CD8-positive, alpha-beta memory T cell (primary cell): ENCODE results near the gene BCL2L13. TPM values are rescaled to one million over a fixed set of nuclear protein-coding genes. Genes with fewer than 3 reads are reported as not detected.

Source experiments
- CTCF ChIA-PET: fragments of 350-600 bp; sonication (Branson Sonifier 250); formaldehyde crosslinking; loops from one replicate; lab custom pipeline; 2021; ENCODE audit warnings: antibody characterized with exemption; lab: Charles Lee
- POLR2A ChIA-PET: fragments of 350-600 bp; sonication (Branson Sonifier 250); formaldehyde crosslinking; loops from one replicate; lab custom pipeline; 2021; ENCODE audit warnings: antibody characterized with exemption; lab: Charles Lee
- DNase-seq, 5 donors: peaks; one replicate each; pipeline versions ENCODE4 v3.0.0 to v3.0.0-alpha.2; 2020 to 2022; ENCODE audit warnings: mixed read lengths in 1 of 5
- H3K27ac ChIP-seq: one replicate; pipeline ENCODE4 v1.7.0; 2013; ENCODE audit warnings: low read depth, mild to moderate bottlenecking, low read length, moderate library complexity
- H3K27me3 ChIP-seq: 2 replicates; pipeline ENCODE4 v1.7.0; 2013; ENCODE audit warnings: low read length, mild to moderate bottlenecking; ENCODE audit not compliant: insufficient read depth, poor library complexity, severe bottlenecking
- H3K36me3 ChIP-seq: 2 replicates; pipeline ENCODE4 v1.7.0; 2013; ENCODE audit warnings: mild to moderate bottlenecking, low read length, moderate library complexity; ENCODE audit not compliant: insufficient read depth
- H3K4me1 ChIP-seq: 2 replicates; pipeline ENCODE4 v1.7.0; 2013; ENCODE audit warnings: mild to moderate bottlenecking, low read length, moderate library complexity; ENCODE audit not compliant: insufficient read depth
- H3K4me3 ChIP-seq: 2 replicates; pipeline ENCODE4 v1.7.0; 2013; ENCODE audit warnings: mild to moderate bottlenecking, low read length
- H3K9me3 ChIP-seq: 2 replicates; pipeline ENCODE4 v1.7.0; 2013; ENCODE audit warnings: mild to moderate bottlenecking, low read length
- H3K27ac Mint-ChIP-seq, 8 donors: one replicate each; pipeline ENCODE4 v1.8.0; 2020 to 2021; ENCODE audit warnings: mixed read lengths in 8 of 8, mild to moderate bottlenecking in 6 of 8, inconsistent platforms in 3 of 8, moderate library complexity in 3 of 8
- H3K27me3 Mint-ChIP-seq, 2 donors: one replicate each; pipeline ENCODE4 v1.8.0; 2020 to 2021; ENCODE audit warnings: mixed read lengths in 2 of 2, mild to moderate bottlenecking in 1 of 2, moderate library complexity in 1 of 2
- H3K36me3 Mint-ChIP-seq, 3 donors: one replicate each; pipeline ENCODE4 v1.8.0; 2020 to 2021; ENCODE audit warnings: mixed read lengths in 3 of 3, inconsistent platforms in 1 of 3, mild to moderate bottlenecking in 1 of 3
- H3K4me1 Mint-ChIP-seq, 3 donors: one replicate each; pipeline ENCODE4 v1.8.0; 2020 to 2021; ENCODE audit warnings: mixed read lengths in 3 of 3, inconsistent platforms in 1 of 3, mild to moderate bottlenecking in 1 of 3
- H3K4me3 Mint-ChIP-seq, 7 donors: one replicate each; pipeline ENCODE4 v1.8.0; 2020 to 2021; ENCODE audit warnings: mixed read lengths in 7 of 7, mild to moderate bottlenecking in 6 of 7, moderate library complexity in 4 of 7, inconsistent platforms in 2 of 7
- H3K9me3 Mint-ChIP-seq, 5 donors: one replicate each; pipeline ENCODE4 v1.8.0; 2020 to 2022; ENCODE audit warnings: mixed read lengths in 5 of 5, mild to moderate bottlenecking in 3 of 5, moderate library complexity in 2 of 5, inconsistent platforms in 1 of 5
- polyA plus RNA-seq: library from polyadenylated mRNA; unstranded; fragments of 300-500 nt; fragmentation: Illumina TruSeq; gene quantifications from one replicate; pipeline ENCODE4 v1.2.3, GENCODE V29; 2021
- total RNA-seq, 2 experiments: library from RNA; stranded (reverse); gene quantifications; one replicate each; pipeline ENCODE4 v1.2.3, GENCODE V29; 2021

The BCL2L13 gene
- total and polyA plus RNA-seq, 3 experiments from 2014 or later: 39.8 to 41.1 (median 40.1) TPM

GRCh38 chr22:17601031-17601430 lies 37.5 kb upstream of the BCL2L13 start:
- Mint-ChIP-seq H3K4me3 (no peak overlapping the region), H3K36me3 (peaks cover 18 to 70% (median 23%) of the 10 kb centered on the region in 3 donors), H3K27ac (peak overlapping the region in 3 of 8 donors; percentile 6 to 82 (median 45)), H3K27me3 (no peaks in the 10 kb centered on the region), H3K9me3 (no peaks in the 10 kb centered on the region), H3K4me1 (peaks cover 4 to 20% (median 15%) of the 10 kb centered on the region in 3 donors)
- Histone ChIP-seq H3K36me3 (peaks cover 38% of the 10 kb centered on the region), H3K27me3 (no peaks in the 10 kb centered on the region), H3K9me3 (no peaks in the 10 kb centered on the region), H3K27ac (no peak overlapping the region), H3K4me3 (no peak overlapping the region), H3K4me1 (no peaks in the 10 kb centered on the region)
- CTCF ChIA-PET: no interaction called here
- POLR2A ChIA-PET: no interaction called here
- DNase-seq: no peak

GRCh38 chr22:17603668-17604067 lies 34.9 kb upstream of the BCL2L13 start:
- ChIA-PET CTCF (no interaction called here), POLR2A (no interaction called here)
- Mint-ChIP-seq H3K27me3 (no peaks in the 10 kb centered on the region), H3K36me3 (peaks cover 5 to 52% (median 9%) of the 10 kb centered on the region in 3 donors), H3K4me3 (no peak overlapping the region), H3K4me1 (peaks cover 6 to 22% (median 15%) of the 10 kb centered on the region in 3 donors), H3K27ac (peak overlapping the region in 1 of 8 donors; percentile 83), H3K9me3 (no peaks in the 10 kb centered on the region)
- peaks cover 25% of the 10 kb centered on the region for H3K36me3 ChIP-seq
- no peaks in the 10 kb centered on the region for H3K9me3 ChIP-seq
- H3K27ac ChIP-seq: no peak overlapping the region
- H3K4me1 ChIP-seq: no peaks in the 10 kb centered on the region
- H3K27me3 ChIP-seq: no peaks in the 10 kb centered on the region
- no peak for DNase-seq
- H3K4me3 ChIP-seq: no peak overlapping the region

GRCh38 chr22:17606496-17606895 lies 32.1 kb upstream of the BCL2L13 start:
- no peaks in the 10 kb centered on the region for H3K9me3 Mint-ChIP-seq
- POLR2A ChIA-PET: no interaction called here
- peaks cover 21% of the 10 kb centered on the region for H3K36me3 ChIP-seq
- no peak overlapping the region for H3K27ac Mint-ChIP-seq
- no peak overlapping the region for H3K27ac ChIP-seq
- CTCF ChIA-PET: no interaction called here
- no peak overlapping the region for H3K4me3 ChIP-seq
- peaks cover 10 to 27% (median 17%) of the 10 kb centered on the region in 3 donors for H3K4me1 Mint-ChIP-seq
- H3K9me3 ChIP-seq: no peaks in the 10 kb centered on the region
- H3K4me3 Mint-ChIP-seq: no peak overlapping the region
- no peaks in the 10 kb centered on the region for H3K4me1 ChIP-seq
- H3K27me3 Mint-ChIP-seq: no peaks in the 10 kb centered on the region
- no peak for DNase-seq
- no peaks in the 10 kb centered on the region for H3K27me3 ChIP-seq
- H3K36me3 Mint-ChIP-seq: peaks cover 4 to 42% (median 5%) of the 10 kb centered on the region in 3 donors

- Histone ChIP-seq H3K9me3 (no peaks in the 10 kb centered on the region), H3K27ac (no peak overlapping the region), H3K4me3 (no peak overlapping the region), H3K4me1 (no peaks in the 10 kb centered on the region), H3K36me3 (peaks cover 34% of the 10 kb centered on the region), H3K27me3 (no peaks in the 10 kb centered on the region)
- H3K9me3 Mint-ChIP-seq: no peaks in the 10 kb centered on the region
- no peak for DNase-seq
- no peak overlapping the region for H3K4me3 Mint-ChIP-seq
- H3K36me3 Mint-ChIP-seq: peaks cover 4 to 54% (median 11%) of the 10 kb centered on the region in 3 donors
- no peak overlapping the region for H3K27ac Mint-ChIP-seq
- POLR2A ChIA-PET: no interaction called here
- no peaks in the 10 kb centered on the region for H3K27me3 Mint-ChIP-seq
- CTCF ChIA-PET: no interaction called here
- H3K4me1 Mint-ChIP-seq: peaks cover 15 to 39% (median 19%) of the 10 kb centered on the region in 3 donors
These were observed 30.6 kb upstream of the BCL2L13 start for GRCh38 chr22:17607891-17608521.

GRCh38 chr22:17612057-17612456 lies 26.5 kb upstream of the BCL2L13 start:
- Mint-ChIP-seq H3K4me1 (peaks cover 14 to 27% (median 16%) of the 10 kb centered on the region in 3 donors), H3K4me3 (no peak overlapping the region), H3K36me3 (peaks cover 4 to 60% (median 13%) of the 10 kb centered on the region in 3 donors), H3K27me3 (no peaks in the 10 kb centered on the region), H3K27ac (peak overlapping the region in 3 of 8 donors; percentile 32 to 73 (median 66)), H3K9me3 (no peaks in the 10 kb centered on the region)
- ChIA-PET POLR2A (no interaction called here), CTCF (no interaction called here)
- H3K36me3 ChIP-seq: peaks cover 36% of the 10 kb centered on the region
- H3K4me1 ChIP-seq: no peaks in the 10 kb centered on the region
- no peak for DNase-seq
- H3K27ac ChIP-seq: no peak overlapping the region
- H3K27me3 ChIP-seq: no peaks in the 10 kb centered on the region
- no peaks in the 10 kb centered on the region for H3K9me3 ChIP-seq
- no peak overlapping the region for H3K4me3 ChIP-seq

GRCh38 chr22:17613280-17613679 lies 25.3 kb upstream of the BCL2L13 start:
- ChIA-PET POLR2A (no interaction called here), CTCF (no interaction called here)
- peaks cover 28% of the 10 kb centered on the region for H3K36me3 ChIP-seq
- no peaks in the 10 kb centered on the region for H3K27me3 ChIP-seq
- Mint-ChIP-seq H3K9me3 (no peaks in the 10 kb centered on the region), H3K27ac (peak overlapping the region in 1 of 8 donors; percentile 10), H3K4me3 (no peak overlapping the region), H3K36me3 (peaks cover 4 to 69% (median 15%) of the 10 kb centered on the region in 3 donors), H3K27me3 (no peaks in the 10 kb centered on the region), H3K4me1 (peaks cover 14 to 27% (median 16%) of the 10 kb centered on the region in 3 donors)
- H3K4me3 ChIP-seq: no peak overlapping the region
- H3K9me3 ChIP-seq: no peaks in the 10 kb centered on the region
- H3K27ac ChIP-seq: no peak overlapping the region
- no peaks in the 10 kb centered on the region for H3K4me1 ChIP-seq
- DNase-seq: no peak

- Mint-ChIP-seq H3K9me3 (no peaks in the 10 kb centered on the region), H3K27me3 (no peaks in the 10 kb centered on the region), H3K27ac (peak overlapping the region; percentile 95 to 99 (median 99)), H3K36me3 (peaks cover 0 to 34% (median 0%) of the 10 kb centered on the region in 3 donors), H3K4me3 (peak overlapping the region; percentile 93 to 99 (median 98)), H3K4me1 (peaks cover 28 to 48% (median 45%) of the 10 kb centered on the region in 3 donors)
- DNase-seq: no peak
- Histone ChIP-seq H3K9me3 (no peaks in the 10 kb centered on the region), H3K4me3 (peak overlapping the region; percentile 100), H3K36me3 (no peaks in the 10 kb centered on the region), H3K27ac (peak overlapping the region; percentile 99), H3K4me1 (peaks cover 22% of the 10 kb centered on the region), H3K27me3 (no peaks in the 10 kb centered on the region)
- ChIA-PET CTCF (no interaction called here), POLR2A (interaction anchor here (1.0 kb wide), 1 partner anchor 11 kb away, joined by 3 read pairs; the partner anchor contains the start of gene BCL2L13)
These were observed 10.6 kb upstream of the BCL2L13 start for GRCh38 chr22:17627961-17628405.

- Histone ChIP-seq H3K9me3 (no peaks in the 10 kb centered on the region), H3K4me1 (peaks cover 22% of the 10 kb centered on the region), H3K27me3 (no peaks in the 10 kb centered on the region), H3K27ac (peak within 1 kb of the TSS; percentile 99), H3K36me3 (no peaks in the 10 kb centered on the region), H3K4me3 (peak within 1 kb of the TSS; percentile 100)
- H3K27me3 Mint-ChIP-seq: no peaks in the 10 kb centered on the region
- CTCF ChIA-PET: no interaction called here
- peak; percentile 92 to 97 (median 94) for DNase-seq
- H3K27ac Mint-ChIP-seq: peak within 1 kb of the TSS; percentile 95 to 99 (median 99)
- peak within 1 kb of the TSS; percentile 93 to 99 (median 98) for H3K4me3 Mint-ChIP-seq
- POLR2A ChIA-PET: interaction anchor here (1.0 kb wide), 1 partner anchor 10 kb away, joined by 3 read pairs; the partner anchor contains the start of gene BCL2L13
- peaks cover 25 to 44% (median 40%) of the 10 kb centered on the region in 3 donors for H3K4me1 Mint-ChIP-seq
- no peaks in the 10 kb centered on the region for H3K9me3 Mint-ChIP-seq
- H3K36me3 Mint-ChIP-seq: peaks cover 0 to 30% (median 0%) of the 10 kb centered on the region in 3 donors
These were observed 10.0 kb upstream of the BCL2L13 start, which contains the start of gene ATP6V1E1 for GRCh38 chr22:17628406-17629172. Gene ATP6V1E1 (minus strand): TSS chr22:17628749. CDS start chr22:17628635, 114 bp downstream.
